Embryonic facial prominence (tissue), 1 donor: ENCODE data around the gene WNT7A.

Experiments
- DNase-seq: peaks from one replicate; pipeline ENCODE4 v3.0.0-alpha.2; 2016; ENCODE audit errors: extremely low spot score

WNT7A gene

GRCh38 chr3:13846238-13846637 lies 33.6 kb downstream of the WNT7A start:
- DNase-seq = no peak

GRCh38 chr3:13845806-13846205 lies 34.1 kb downstream of the WNT7A start:
- no peak for DNase-seq

DNA sequence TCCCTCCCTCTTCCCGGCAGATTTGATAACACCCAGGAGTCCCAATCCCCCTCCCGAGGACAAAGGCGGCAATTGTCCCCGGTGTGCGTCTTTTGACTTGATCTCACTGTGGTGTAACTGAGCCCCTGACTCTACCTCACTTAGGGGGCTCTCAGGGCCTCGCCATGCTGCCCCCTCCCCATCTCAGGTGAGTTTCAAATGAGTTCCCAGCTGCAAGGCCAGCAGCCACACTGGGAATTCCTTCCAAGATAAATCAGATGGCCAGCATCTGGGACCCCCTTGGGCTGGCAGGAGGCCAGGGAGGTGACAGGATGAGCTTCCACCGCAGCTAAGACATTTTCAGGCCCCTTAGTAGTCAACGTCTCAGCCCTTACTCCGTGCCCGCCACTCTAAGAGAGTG lies 35.0 kb downstream of the WNT7A start:
- DNase-seq = no peak

GRCh38 chr3:13844286-13844685 lies 35.6 kb downstream of the WNT7A start:
- no peak for DNase-seq

DNA sequence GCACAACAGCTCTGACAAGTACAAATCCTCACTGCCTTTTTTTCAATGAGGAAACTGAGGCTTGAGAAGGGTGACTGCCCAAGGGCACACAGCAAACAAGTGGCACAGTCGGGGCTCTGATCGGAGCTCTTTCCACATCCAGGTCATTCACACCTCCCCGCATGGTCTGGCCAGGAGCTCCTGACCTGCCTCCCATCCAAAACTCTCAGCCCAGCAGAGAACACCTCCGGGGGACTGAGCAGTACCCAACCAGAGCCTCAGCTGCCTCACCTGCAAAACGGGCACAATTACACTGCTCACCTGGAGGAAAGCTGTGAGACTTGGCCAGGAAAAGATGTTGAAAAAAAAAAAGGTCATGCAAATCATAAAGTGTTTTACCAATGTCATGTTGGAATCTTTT lies 36.5 kb downstream of the WNT7A start:
- DNase-seq = no peak

DNA sequence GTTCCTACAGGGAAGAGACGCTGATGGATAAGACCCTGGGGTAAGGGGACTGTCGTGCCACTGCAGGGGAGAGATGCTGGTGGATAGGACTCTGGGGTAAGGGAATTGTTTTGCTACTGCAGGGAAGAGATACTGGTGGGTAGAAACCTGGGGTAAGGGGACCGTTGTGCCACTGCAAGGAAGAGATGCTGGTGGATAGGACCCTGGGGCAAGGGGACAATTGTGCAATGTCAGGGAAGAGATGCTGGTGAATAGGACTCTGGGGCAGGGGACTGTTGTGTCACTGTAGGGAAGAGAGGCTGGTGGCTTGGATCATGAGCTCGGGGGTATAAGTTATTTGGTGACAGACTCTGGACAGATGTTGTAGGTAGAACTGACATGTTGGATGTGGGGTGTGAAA lies 37.6 kb downstream of the WNT7A start:
- DNase-seq = no peak

GRCh38 chr3:13841826-13842225 lies 38.0 kb downstream of the WNT7A start:
- DNase-seq = no peak

GRCh38 chr3:13841141-13841540 lies 38.7 kb downstream of the WNT7A start:
- DNase-seq = no peak

DNA sequence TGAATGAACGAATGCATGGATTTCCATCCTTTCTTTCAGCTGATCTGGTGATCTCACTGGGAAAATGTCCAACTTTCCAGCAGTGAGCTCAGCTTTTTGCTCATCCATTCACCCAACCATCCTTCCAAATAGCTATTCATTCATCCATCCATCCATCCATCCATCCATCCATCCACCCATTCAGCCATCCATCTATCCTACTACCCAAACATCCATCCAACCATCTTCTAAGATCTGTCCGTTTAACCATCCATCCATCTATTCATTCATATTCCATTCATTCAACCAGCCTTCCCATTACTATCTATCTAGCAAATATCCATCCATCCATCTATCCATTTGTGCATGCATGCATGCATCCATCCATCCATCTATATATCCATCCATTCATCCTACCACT lies 39.4 kb downstream of the WNT7A start:
- DNase-seq = no peak

DNA sequence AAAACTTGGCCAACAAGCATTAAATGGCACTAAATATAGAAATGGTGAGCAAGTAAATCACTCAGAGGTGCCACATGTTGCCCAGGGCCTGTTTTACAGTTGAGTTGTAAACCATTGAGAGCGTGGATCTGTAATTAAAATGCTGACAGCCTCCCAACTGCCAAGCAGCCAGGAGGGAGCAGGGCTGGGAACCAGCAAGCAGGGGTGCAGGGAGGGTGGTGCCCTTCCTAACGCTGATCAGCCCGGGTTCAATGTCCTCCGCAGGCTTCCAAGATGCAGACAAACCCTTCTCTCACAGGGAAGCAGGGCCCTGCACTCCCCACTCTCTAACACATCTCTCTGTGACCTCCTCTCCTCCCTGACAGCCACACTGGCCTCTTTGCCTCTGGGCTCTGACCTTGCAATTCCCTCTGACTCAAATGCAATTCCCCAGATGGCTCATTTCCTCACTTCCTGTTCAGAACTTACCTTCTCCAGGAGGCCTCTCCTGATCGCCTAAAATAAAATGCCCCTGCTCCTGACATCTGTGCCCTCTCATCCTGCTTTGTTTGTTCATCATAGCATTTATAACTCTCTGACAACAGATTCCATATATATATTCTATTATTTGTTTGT lies 40.0 kb downstream of the WNT7A start:
- no peak for DNase-seq

DNA sequence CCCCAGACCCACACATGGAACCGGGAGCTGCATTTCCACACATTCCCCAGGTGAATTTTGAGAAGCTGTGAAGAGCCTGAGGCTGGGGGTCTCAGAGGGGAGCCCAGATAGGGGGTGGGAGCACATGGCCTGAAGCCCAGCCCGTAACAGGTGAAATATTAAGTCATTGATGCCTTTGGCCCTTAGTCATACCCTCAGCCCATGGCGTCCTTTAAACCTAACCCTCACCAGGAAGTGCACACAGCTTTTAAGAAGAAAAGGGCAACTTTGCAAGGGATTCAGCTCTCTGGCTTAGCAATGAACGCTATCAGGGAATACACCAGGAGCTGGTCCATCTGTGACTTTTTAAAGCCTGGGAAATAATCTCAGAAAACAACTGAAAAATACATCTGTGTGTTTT lies 40.6 kb downstream of the WNT7A start:
- DNase-seq = no peak

- no peak for DNase-seq
Observed at GRCh38 chr3:13838421-13838820, 41.5 kb downstream of the WNT7A start.

- DNase-seq = no peak
Observed at GRCh38 chr3:13837751-13838150, 42.1 kb downstream of the WNT7A start.

- DNase-seq = no peak
Observed at GRCh38 chr3:13836658-13837587, 42.9 kb downstream of the WNT7A start.

DNA sequence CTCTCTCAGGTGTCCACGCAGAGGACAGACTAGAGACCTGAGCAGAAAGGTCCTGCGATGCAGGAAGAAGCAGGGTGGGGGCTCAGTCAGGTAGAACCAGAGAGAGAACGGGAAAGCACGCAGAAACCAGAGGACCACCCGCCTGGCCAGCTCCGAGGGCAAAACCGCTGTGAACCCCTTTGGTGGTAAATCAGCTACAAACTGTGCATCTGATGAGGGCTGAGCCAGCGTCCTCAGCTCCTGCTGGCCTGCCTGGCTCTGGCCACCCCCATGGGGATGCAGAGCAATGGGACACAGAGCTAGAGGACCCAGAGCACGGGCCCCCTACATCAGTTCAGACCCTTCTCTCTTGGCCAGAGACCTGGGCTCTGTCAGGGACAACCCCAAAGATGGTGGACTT lies 44.6 kb downstream of the WNT7A start:
- DNase-seq = no peak

- DNase-seq = no peak
Observed at GRCh38 chr3:13834258-13835035, 45.4 kb downstream of the WNT7A start.

DNA sequence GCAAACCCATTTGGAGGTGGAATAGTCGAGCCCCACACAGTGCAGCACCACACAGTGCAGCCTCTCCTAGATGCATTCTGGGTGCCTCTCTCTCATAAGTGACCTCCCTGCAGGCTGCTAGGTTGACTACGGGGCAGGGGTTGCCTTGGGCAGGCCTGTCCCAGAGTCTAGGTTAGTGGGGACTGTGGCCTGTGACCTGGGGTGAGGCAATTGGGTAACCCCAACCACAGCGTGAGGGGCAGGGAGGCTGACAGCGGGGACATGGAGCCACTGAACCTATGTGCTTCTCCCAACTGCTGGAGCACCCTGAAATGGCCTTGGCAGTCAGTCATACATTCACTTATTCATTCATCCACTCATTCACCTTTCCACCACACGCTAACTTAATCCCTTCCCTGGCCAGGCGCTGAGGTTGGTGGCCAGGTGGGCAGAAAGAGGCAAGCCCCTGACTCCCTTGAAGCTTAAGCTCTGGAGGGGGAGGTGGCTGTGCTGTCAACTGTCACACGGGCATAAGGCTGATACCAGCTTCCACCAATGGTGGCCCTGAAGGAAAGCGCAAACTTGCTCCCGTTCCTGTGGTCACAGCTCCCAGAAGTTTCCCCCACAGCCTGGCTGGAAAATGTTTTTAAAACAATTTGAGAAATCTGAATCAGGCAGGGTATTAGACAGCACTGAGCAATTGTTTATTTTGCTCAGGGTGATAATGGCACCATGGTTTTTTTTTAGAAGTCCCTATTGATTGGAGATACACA lies 46.2 kb downstream of the WNT7A start:
- no peak for DNase-seq

DNA sequence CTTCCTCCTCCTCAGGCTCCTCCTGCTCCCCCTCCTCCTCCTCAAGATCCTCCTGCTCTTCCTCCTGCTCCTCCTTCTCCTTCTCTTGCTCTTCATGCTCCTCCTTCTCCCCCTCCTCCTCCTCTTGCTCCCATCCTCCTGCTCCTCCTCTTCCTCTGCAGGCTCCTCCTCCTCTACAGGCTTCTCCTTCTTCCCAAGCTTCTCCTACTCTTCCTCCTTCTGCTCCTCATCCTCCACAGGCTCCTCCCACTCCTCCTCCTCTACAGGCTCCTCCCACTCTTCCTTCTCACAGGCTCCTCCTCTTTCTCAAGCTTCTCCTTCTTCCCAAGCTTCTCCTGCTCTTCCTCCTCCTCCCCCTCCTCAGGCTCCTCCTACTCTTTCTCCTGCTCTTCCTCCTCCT lies 47.7 kb downstream of the WNT7A start:
- DNase-seq = no peak

DNA sequence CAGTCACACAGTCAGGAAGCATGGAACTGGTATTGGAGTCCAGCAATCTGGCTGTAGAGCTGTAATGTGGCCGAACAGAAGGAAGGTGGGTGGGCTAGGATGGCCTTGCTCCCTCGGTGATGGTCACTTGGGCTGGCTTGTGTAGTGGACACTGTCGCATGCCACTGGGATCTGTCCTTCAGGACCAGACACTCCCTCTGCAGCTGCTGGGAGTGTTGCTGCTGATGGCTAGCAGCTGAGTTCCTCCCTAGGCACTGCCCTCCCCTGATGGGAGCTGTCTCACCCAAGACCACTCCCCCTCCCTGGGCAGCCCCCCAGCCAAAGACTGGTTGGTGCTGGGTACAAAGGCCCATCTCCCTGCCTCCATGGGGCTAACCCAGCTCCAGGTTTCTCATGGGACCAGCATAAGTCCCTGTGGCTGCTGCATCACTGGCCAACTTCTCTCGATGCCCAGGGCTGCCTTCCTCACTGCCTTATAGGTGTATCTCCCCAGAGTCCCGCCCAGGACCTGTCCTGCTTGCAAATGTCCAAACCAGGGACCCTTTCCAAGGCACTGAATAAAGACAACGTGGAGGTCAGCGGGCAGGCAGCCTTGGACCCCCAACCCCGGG lies 48.4 kb downstream of the WNT7A start:
- no peak for DNase-seq

GRCh38 chr3:13829311-13829710 lies 50.6 kb downstream of the WNT7A start:
- no peak for DNase-seq

- no peak for DNase-seq
Observed at GRCh38 chr3:13828501-13829265, 51.2 kb downstream of the WNT7A start.
